ENCODE results near the gene MLX. TPM values are rescaled to one million over a fixed set of nuclear protein-coding genes. Genes with fewer than 3 reads are reported as not detected.

Gene MLX
- total RNA-seq, 3 donors from 2014 or later (not counting 1 experiment from before 2014, with no cell fraction given) = 38.9 to 58.2 (median 42.6) TPM

- no peak overlapping the region for H3K27ac Mint-ChIP-seq
- no peaks in the 10 kb centered on the region for H3K9me3 Mint-ChIP-seq
- Histone ChIP-seq H3K9me3 (ENCODE audit: control insufficient read depth, insufficient read depth, low read length) (no peaks in the 10 kb centered on the region), H3K4me3 (ENCODE audit: low read length) (no peak overlapping the region), H3K36me3 (ENCODE audit: control insufficient read depth, insufficient read depth, low read length) (no peaks in the 10 kb centered on the region), H3K27me3 (ENCODE audit: control insufficient read depth, insufficient read depth, low read length) (no peaks in the 10 kb centered on the region), H3K4me1 (ENCODE audit: control insufficient read depth, insufficient read depth, low read length) (peaks cover 6% of the 10 kb centered on the region), H3K27ac (ENCODE audit: low read length) (no peak overlapping the region)
- H3K4me3 Mint-ChIP-seq = no peak overlapping the region
- H3K36me3 Mint-ChIP-seq = no peaks in the 10 kb centered on the region
- peaks cover 23 to 24% of the 10 kb centered on the region in 2 donors for H3K27me3 Mint-ChIP-seq (ENCODE audit: low read depth in 2 of 2)
- peaks cover 6 to 12% of the 10 kb centered on the region in 2 donors for H3K4me1 Mint-ChIP-seq
- DNase-seq (no peak), ATAC-seq (no peak)
- no peak for TF ChIP-seq CTCF (IDR thresholded peaks at IDR 0.05)
- WGBS (ENCODE audit: insufficient coverage) = 56% methylated on average over 6 of the region's 8 CpGs
- intact Hi-C loops (cut with micrococcal nuclease) = no loop called here
Measured at GRCh38 chr17:42521036-42521435, 45.9 kb upstream of the MLX start.

- H3K9me3 Mint-ChIP-seq = no peaks in the 10 kb centered on the region
- Histone ChIP-seq H3K4me1 (ENCODE audit: control insufficient read depth, insufficient read depth, low read length) (peaks cover 6% of the 10 kb centered on the region), H3K27ac (ENCODE audit: low read length) (no peak overlapping the region), H3K36me3 (ENCODE audit: control insufficient read depth, insufficient read depth, low read length) (no peaks in the 10 kb centered on the region), H3K9me3 (ENCODE audit: control insufficient read depth, insufficient read depth, low read length) (no peaks in the 10 kb centered on the region), H3K27me3 (ENCODE audit: control insufficient read depth, insufficient read depth, low read length) (no peaks in the 10 kb centered on the region), H3K4me3 (ENCODE audit: low read length) (no peak overlapping the region)
- no peak overlapping the region for H3K27ac Mint-ChIP-seq
- H3K4me1 Mint-ChIP-seq = peaks cover 6 to 12% of the 10 kb centered on the region in 2 donors
- H3K4me3 Mint-ChIP-seq = no peak overlapping the region
- no peak for DNase-seq
- intact Hi-C loops (cut with micrococcal nuclease) = no loop called here
- 97% methylated on average over 10 of the region's 11 CpGs for WGBS (ENCODE audit: insufficient coverage)
- H3K27me3 Mint-ChIP-seq (ENCODE audit: low read depth in 2 of 2) = peaks cover 16 to 18% of the 10 kb centered on the region in 2 donors
- H3K36me3 Mint-ChIP-seq = no peaks in the 10 kb centered on the region
- TF ChIP-seq CTCF (IDR thresholded peaks at IDR 0.05) = no peak
- ATAC-seq = no peak
Measured at GRCh38 chr17:42521666-42522262, 45.1 kb upstream of the MLX start.

- Histone ChIP-seq H3K36me3 (ENCODE audit: control insufficient read depth, insufficient read depth, low read length) (no peaks in the 10 kb centered on the region), H3K9me3 (ENCODE audit: control insufficient read depth, insufficient read depth, low read length) (no peaks in the 10 kb centered on the region), H3K27me3 (ENCODE audit: control insufficient read depth, insufficient read depth, low read length) (no peaks in the 10 kb centered on the region), H3K4me3 (ENCODE audit: low read length) (no peak overlapping the region), H3K4me1 (ENCODE audit: control insufficient read depth, insufficient read depth, low read length) (peaks cover 8% of the 10 kb centered on the region), H3K27ac (ENCODE audit: low read length) (no peak overlapping the region)
- TF ChIP-seq CTCF (IDR thresholded peaks at IDR 0.05) = no peak
- no peaks in the 10 kb centered on the region for H3K9me3 Mint-ChIP-seq
- ATAC-seq (no peak), DNase-seq (no peak)
- no peaks in the 10 kb centered on the region for H3K36me3 Mint-ChIP-seq
- H3K27me3 Mint-ChIP-seq (ENCODE audit: low read depth in 2 of 2) = peaks cover 16 to 17% of the 10 kb centered on the region in 2 donors
- H3K27ac Mint-ChIP-seq = no peak overlapping the region
- WGBS (ENCODE audit: insufficient coverage) = 94% methylated on average over 9 of the region's 9 CpGs
- H3K4me3 Mint-ChIP-seq = no peak overlapping the region
- intact Hi-C loops (cut with micrococcal nuclease) = no loop called here
- peaks cover 9 to 14% of the 10 kb centered on the region in 2 donors for H3K4me1 Mint-ChIP-seq
Measured at GRCh38 chr17:42522263-42522790, 44.6 kb upstream of the MLX start.

Data from natural killer cell (primary cell).